ENCODE measurements around the gene ZNF853. TPM values are rescaled to one million over a fixed set of nuclear protein-coding genes. Genes with fewer than 3 reads are reported as not detected.
"Not testable (repeated sequence)": the region's sequence is repeated elsewhere in the genome, so short reads cannot be mapped to it uniquely, and the experiment has no call there.

ZNF853 gene
- total RNA-seq, 2 donors from 2014 or later: 13.3 to 25.2 TPM

DNA sequence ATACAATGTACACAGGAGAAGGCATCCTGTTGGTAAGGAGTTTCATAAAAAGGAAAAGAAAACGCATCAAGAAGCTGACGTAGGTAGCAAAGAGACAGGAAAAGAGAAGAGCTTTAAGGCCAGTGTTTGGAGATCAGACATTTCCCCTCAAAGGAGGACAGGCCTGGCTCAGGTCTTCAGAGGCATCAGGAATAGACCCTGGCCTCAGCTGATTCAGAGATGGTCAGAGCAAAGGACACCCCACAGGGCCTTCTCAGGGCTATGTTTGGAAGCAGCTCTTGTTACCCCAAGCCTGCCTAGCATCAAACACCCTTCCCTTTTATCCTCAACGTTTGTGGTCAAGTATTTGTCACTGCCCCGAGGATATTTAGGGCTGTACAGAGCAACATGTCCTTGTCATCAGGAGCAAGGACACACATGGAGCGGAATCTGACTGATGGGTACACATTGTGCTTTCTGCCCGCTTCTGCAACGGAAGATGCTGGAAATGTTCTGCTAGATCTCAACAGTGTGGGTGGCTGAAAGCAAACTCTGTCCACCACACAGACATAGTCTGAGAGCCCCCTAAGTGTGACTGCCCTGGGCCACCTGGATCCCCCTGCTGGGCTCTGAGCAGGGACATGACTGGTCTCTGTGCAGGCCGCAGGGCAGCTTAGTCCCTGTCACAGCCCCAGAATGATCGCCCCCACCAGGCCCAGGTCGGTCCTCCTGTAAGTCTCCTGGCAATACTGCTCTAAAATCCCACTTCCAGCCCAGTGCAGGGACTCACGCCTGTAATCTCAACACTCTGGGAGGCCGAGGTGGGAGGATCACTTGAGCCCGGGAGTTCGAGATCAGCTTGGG lies 39.2 kb upstream of the ZNF853 start:
- Histone ChIP-seq H3K27ac (peak overlapping the region in 1 of 2 donors; percentile 91), H3K9me3 (no peaks in the 10 kb centered on the region), H3K36me3 (peaks cover 4% of the 10 kb centered on the region), H3K27me3 (no peaks in the 10 kb centered on the region), H3K4me3 (peak overlapping the region; percentile 64 to 66), H3K4me1 (no peaks in the 10 kb centered on the region)
- TF ChIP-seq, protein P1, sequence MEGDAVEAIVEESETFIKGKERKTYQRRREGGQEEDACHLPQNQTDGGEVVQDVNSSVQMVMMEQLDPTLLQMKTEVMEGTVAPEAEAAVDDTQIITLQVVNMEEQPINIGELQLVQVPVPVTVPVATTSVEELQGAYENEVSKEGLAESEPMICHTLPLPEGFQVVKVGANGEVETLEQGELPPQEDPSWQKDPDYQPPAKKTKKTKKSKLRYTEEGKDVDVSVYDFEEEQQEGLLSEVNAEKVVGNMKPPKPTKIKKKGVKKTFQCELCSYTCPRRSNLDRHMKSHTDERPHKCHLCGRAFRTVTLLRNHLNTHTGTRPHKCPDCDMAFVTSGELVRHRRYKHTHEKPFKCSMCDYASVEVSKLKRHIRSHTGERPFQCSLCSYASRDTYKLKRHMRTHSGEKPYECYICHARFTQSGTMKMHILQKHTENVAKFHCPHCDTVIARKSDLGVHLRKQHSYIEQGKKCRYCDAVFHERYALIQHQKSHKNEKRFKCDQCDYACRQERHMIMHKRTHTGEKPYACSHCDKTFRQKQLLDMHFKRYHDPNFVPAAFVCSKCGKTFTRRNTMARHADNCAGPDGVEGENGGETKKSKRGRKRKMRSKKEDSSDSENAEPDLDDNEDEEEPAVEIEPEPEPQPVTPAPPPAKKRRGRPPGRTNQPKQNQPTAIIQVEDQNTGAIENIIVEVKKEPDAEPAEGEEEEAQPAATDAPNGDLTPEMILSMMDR (IDR thresholded peaks at IDR 0.05): no peak
- DNase-seq (ENCODE audit: low spot score): no peak

GRCh38 chr7:6576867-6577368 lies 38.5 kb upstream of the ZNF853 start:
- not testable (repeated sequence) for H3K4me1 ChIP-seq; DNase-seq (ENCODE audit: low spot score); H3K9me3 ChIP-seq; H3K27me3 ChIP-seq
- H3K36me3 ChIP-seq: peaks cover 11% of the 10 kb centered on the region
- peak overlapping the region; percentile 64 to 66 for H3K4me3 ChIP-seq
- H3K27ac ChIP-seq: peak overlapping the region; percentile 91 to 92

- Histone ChIP-seq H3K27ac (peak within 1 kb of the TSS; percentile 91 to 92), H3K27me3 (no peaks in the 10 kb centered on the region), H3K36me3 (peaks cover 15% of the 10 kb centered on the region), H3K9me3 (no peaks in the 10 kb centered on the region), H3K4me3 (peak within 1 kb of the TSS; percentile 64 to 66), H3K4me1 (no peaks in the 10 kb centered on the region)
- peak; percentile 88 for DNase-seq (ENCODE audit: low spot score)
- TF ChIP-seq, protein P1 (IDR thresholded peaks at IDR 0.05): peak in 1 of 2 donors; percentile 22
Observed at GRCh38 chr7:6577369-6578113, 37.9 kb upstream of the ZNF853 start, which contains the start of gene ZDHHC4. Gene ZDHHC4, plus strand, starts transcription at chr7:6577454. Its CDS starts 3,108 bp downstream, at chr7:6580562.

DNA sequence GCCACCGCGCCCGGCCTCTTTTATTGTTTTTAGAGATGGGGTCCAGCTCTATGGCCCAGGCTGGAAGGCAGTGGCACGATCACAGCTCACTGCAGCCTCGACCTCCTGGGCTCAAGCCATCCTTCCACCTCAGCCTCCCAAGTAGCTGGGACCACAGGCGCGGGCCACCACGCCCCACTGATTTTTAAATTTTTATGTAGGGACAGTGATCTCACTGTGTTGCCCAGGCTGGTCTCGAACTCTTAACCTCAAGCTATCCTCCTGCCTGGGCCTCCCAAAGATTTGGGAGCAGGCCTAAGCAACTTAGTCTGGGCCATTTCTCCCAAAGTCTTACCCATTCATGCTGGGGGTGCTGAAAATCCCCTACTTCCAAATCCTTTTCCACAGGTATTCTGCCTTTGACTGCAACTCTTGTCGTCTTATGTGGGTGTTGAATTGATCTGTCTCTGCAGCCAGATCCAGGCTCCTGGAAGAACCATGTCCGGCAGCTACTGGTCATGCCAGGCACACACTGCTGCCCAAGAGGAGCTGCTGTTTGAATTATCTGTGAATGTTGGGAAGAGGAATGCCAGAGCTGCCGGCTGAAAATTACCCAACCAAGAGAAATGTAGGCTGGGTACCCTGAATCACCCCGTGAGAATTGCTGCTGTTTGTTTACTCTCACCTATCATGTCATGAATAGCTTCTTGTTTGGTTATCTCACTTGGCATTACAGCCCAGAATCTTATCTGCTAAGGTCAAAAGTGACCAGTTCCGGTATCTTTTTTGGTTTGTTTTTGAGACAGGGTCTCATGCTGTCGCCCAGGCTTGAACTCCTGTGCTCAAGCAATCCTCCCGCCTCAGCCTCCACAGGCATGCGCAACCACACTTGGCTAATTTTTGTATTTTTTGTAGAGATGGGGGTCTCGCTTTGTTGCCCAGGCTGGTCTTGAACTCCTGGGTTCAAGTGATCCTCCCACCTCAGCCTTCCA lies 37.0 kb upstream of the ZNF853 start:
- Histone ChIP-seq H3K4me1 (no peaks in the 10 kb centered on the region), H3K4me3 (peak overlapping the region in 1 of 2 donors; percentile 66), H3K36me3 (peaks cover 22% of the 10 kb centered on the region), H3K27me3 (no peaks in the 10 kb centered on the region), H3K27ac (peak overlapping the region; percentile 91 to 92), H3K9me3 (no peaks in the 10 kb centered on the region)
- TF ChIP-seq, protein P1 (IDR thresholded peaks at IDR 0.05): no peak
- DNase-seq (ENCODE audit: low spot score): no peak

DNA sequence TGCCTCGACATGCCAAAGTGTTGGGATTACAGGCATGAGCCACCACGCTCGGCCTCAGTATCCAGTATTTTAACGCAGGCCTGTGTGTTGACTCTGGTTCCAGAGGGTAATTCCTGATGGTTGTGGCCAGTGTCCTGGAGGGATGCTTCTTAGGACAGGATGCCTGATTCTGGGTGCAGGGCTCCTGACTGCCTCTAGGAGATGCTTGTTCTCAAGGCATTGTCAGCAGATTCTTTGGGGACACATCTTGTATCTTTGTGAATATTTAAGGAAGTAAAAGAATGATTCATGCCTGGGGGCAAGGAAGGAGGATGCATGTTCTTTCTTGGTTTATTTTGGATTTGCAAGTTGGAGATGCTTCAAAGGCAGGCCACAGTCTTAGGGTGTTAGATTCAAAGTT lies 36.0 kb upstream of the ZNF853 start:
- no peak overlapping the region for H3K27ac ChIP-seq
- no peak for DNase-seq (ENCODE audit: low spot score)
- no peaks in the 10 kb centered on the region for H3K27me3 ChIP-seq
- H3K9me3 ChIP-seq: no peaks in the 10 kb centered on the region
- TF ChIP-seq, protein P1 (IDR thresholded peaks at IDR 0.05): peak in 1 of 2 donors; percentile 19
- H3K4me3 ChIP-seq: no peak overlapping the region
- H3K4me1 ChIP-seq: no peaks in the 10 kb centered on the region
- H3K36me3 ChIP-seq: peaks cover 26% of the 10 kb centered on the region

GRCh38 chr7:6585746-6586432 lies 29.5 kb upstream of the ZNF853 start:
- not testable (repeated sequence) for H3K27me3 ChIP-seq; H3K4me3 ChIP-seq; H3K9me3 ChIP-seq; H3K27ac ChIP-seq; DNase-seq (ENCODE audit: low spot score)
- Histone ChIP-seq H3K36me3 (peaks cover 35% of the 10 kb centered on the region), H3K4me1 (peaks cover 0 to 11% of the 10 kb centered on the region in 2 donors)

All from right atrium auricular region (tissue), 2 donors.